Activated CD4-positive, alpha-beta T cell treated with anti-CD3 and anti-CD28 coated beads for 4 hours (primary cell): ENCODE data around the gene STK16.
A peak's percentile ranks its signal among the peaks of the same experiment; 100 is the strongest.

Source experiments
- DNase-seq, 2 donors: peaks; one replicate each; pipeline ENCODE4 v3.0.0-alpha.2; 2020

The STK16 gene

GRCh38 chr2:219214141-219214540 is 31.1 kb upstream of the STK16 start:
- no peak for DNase-seq

GRCh38 chr2:219214786-219215185 is 30.5 kb upstream of the STK16 start:
- no peak for DNase-seq

- no peak for DNase-seq
Observed at GRCh38 chr2:219215871-219216534, 29.3 kb upstream of the STK16 start.

GRCh38 chr2:219216535-219216915 is 28.8 kb upstream of the STK16 start:
- no peak for DNase-seq

- DNase-seq: peak in 1 of 2 donors; percentile 25
Observed at GRCh38 chr2:219218217-219218731, 27.0 kb upstream of the STK16 start.

- DNase-seq: peak; percentile 86 to 91
Observed at GRCh38 chr2:219218732-219219701, 26.3 kb upstream of the STK16 start, which contains the start of gene ABCB6. ABCB6 (minus strand) TSS chr2:219218958; CDS start chr2:219218673, 285 bp downstream.

GRCh38 chr2:219219784-219220532 is 25.3 kb upstream of the STK16 start:
- no peak for DNase-seq

- no peak for DNase-seq
Observed at GRCh38 chr2:219220652-219221402, 24.5 kb upstream of the STK16 start.

- no peak for DNase-seq
Observed at GRCh38 chr2:219221957-219222518, 23.2 kb upstream of the STK16 start.

- no peak for DNase-seq
Observed at GRCh38 chr2:219223831-219224610, 21.3 kb upstream of the STK16 start.

GRCh38 chr2:219225350-219225749 is 19.9 kb upstream of the STK16 start:
- no peak for DNase-seq

GRCh38 chr2:219228041-219228910 is 17.0 kb upstream of the STK16 start:
- DNase-seq: no peak

- no peak for DNase-seq
Observed at GRCh38 chr2:219228911-219229304, 16.4 kb upstream of the STK16 start.

GRCh38 chr2:219229305-219230058 is 15.8 kb upstream of the STK16 start, which contains the start of the genes ANKZF1 and ATG9A:
ANKZF1 (plus strand) TSS chr2:219229806; CDS start chr2:219230258, 452 bp downstream.
ATG9A (minus strand) TSS chr2:219229636; CDS start chr2:219228024, 1,612 bp downstream.
- DNase-seq: peak; percentile 97 to 98

GRCh38 chr2:219230059-219230540 is 15.2 kb upstream of the STK16 start:
- peak in 1 of 2 donors; percentile 35 for DNase-seq

GRCh38 chr2:219234331-219234730 is 10.9 kb upstream of the STK16 start:
- DNase-seq: no peak

GRCh38 chr2:219243291-219243761 is 2.0 kb upstream of the STK16 start:
- no peak for DNase-seq

GRCh38 chr2:219244789-219245147 is 511 bp upstream of the STK16 start:
- DNase-seq: no peak

GRCh38 chr2:219245899-219246230 is 586 bp downstream of the STK16 start:
- DNase-seq: peak in 1 of 2 donors; percentile 30
